AG10803 (cell line): ENCODE measurements around the gene RAMP1.

Experiments
- DNase-seq: peaks from one replicate; pipeline ENCODE4 v3.0.0; 2010; ENCODE audit warnings: low read depth
- H3K4me3 ChIP-seq: 2 replicates; pipeline ENCODE4 v1.5.1; 2011; ENCODE audit warnings: mild to moderate bottlenecking, low read length, control low read depth
- TF ChIP-seq, protein P1 (sequence below): conservative IDR thresholded peaks from 2 replicates; pipeline ENCODE4 v1.5.1; 2011; ENCODE audit warnings: mild to moderate bottlenecking, low read length, control low read depth, inconsistent platforms

The RAMP1 gene

DNA sequence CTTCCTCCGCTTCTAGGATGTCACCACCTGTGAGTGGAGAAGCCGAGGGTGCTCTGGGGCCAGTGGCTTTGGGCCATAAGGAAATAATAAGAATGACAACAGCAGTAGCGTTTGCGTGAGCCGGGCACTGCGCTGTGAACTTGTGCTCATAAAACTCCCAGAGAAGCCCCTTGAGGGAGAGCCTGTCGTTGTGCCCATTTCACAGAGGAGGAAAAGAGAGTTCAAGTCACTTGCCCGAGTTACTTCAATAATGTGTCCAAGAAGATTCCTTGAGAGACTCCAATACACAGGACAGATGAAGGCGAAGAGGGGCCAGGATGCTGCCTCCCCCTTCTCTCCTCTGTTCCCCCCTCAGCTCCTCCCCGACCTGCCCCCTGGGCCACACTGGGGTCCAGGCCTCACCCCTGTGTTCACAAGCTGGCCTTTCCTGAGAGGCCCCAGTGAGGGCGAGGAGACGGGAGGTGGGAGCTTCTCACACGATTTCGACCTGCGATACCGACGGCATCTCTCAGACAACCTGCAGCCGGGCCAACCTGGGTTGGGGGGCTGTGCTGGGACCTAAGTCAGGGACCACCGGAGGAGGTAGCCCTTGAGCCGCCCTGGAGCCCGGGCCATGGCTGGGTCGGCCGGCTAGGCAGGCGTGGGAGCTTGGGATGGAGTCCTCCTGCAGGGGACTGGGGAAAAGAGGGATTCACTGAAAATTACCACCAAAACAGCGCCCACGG, 53.9 kb downstream of the RAMP1 start:
- TF ChIP-seq, protein P1, sequence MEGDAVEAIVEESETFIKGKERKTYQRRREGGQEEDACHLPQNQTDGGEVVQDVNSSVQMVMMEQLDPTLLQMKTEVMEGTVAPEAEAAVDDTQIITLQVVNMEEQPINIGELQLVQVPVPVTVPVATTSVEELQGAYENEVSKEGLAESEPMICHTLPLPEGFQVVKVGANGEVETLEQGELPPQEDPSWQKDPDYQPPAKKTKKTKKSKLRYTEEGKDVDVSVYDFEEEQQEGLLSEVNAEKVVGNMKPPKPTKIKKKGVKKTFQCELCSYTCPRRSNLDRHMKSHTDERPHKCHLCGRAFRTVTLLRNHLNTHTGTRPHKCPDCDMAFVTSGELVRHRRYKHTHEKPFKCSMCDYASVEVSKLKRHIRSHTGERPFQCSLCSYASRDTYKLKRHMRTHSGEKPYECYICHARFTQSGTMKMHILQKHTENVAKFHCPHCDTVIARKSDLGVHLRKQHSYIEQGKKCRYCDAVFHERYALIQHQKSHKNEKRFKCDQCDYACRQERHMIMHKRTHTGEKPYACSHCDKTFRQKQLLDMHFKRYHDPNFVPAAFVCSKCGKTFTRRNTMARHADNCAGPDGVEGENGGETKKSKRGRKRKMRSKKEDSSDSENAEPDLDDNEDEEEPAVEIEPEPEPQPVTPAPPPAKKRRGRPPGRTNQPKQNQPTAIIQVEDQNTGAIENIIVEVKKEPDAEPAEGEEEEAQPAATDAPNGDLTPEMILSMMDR = no peak
- no peak overlapping the region for H3K4me3 ChIP-seq

DNA sequence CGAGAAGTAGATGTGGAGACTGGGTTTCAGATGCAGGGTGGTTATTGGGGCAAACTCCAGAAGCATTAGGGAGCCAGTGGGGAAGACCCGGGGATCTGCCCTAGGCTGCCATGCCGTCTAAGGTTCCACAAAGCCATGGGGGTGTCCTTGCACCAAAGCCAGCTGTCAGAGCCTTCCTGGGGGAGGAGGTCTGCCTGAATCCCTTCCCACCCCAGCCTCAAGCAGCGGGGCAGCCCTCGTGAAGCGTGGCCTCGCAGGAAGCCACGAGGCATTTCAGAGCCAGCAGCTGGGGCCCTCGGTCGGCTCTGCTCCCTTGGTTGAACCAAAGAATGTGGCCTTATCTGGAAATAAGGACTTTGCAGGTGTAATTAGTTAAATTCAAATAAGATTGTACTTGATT, 56.2 kb downstream of the RAMP1 start:
- no peak overlapping the region for H3K4me3 ChIP-seq
- no peak for DNase-seq
- TF ChIP-seq, protein P1 = no peak

More for the DNA sequence above, 53.9 kb downstream of the RAMP1 start:
- no peak for DNase-seq

DNA sequence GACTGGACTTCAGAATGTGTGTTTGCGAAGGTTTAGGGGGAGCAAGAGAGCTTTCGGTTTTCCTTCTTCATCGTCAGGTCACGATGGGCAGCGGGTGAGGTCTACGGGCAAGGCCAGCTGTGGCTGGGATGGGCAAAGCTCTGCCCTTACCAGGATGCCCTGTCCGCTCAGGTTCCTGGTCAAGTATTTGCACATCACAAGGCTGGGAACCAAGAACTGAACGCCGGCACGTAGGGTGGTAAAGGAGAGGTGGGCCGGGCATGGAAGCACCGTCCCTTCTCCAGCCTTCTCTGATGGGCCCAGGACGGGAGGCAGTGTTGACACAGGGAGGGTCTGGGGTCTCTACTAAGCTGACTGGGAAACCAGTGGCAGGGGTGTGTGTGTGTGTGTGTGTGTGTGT, 56.9 kb downstream of the RAMP1 start:
- TF ChIP-seq, protein P1 = no peak
- no peak overlapping the region for H3K4me3 ChIP-seq
- DNase-seq = no peak

DNA sequence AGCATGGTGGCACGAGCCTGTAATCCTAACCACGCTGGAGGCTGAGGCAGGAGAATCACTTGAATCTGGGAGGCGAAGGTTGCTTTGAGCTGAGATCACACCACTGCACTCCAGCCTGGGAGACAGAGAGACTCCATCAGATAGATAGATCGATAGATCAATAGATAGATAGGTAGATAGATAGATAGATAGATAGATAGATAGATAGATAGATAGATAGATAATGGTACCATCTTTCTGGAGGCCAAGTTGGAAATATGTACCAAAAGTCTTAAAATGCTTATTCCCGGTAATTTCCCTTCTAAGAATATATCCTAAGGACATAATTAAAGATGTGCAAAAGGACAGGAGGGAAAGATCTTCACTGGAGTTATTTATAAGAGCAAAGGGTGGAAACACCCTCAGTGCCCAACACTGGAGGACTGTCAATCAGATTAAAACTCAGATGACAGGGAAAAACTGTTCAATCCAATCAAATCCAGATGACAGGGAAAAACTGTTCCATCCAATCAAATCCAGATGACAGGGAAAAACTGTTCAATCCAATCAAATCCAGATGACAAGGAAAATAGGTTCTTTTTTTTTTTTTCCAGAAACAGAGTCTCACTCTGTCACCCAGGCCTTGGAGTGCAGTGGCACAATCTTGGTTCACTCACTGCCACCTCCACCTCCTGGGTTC, 58.4 kb downstream of the RAMP1 start:
- no peak overlapping the region for H3K4me3 ChIP-seq
- TF ChIP-seq, protein P1 = no peak
- no peak for DNase-seq

DNA sequence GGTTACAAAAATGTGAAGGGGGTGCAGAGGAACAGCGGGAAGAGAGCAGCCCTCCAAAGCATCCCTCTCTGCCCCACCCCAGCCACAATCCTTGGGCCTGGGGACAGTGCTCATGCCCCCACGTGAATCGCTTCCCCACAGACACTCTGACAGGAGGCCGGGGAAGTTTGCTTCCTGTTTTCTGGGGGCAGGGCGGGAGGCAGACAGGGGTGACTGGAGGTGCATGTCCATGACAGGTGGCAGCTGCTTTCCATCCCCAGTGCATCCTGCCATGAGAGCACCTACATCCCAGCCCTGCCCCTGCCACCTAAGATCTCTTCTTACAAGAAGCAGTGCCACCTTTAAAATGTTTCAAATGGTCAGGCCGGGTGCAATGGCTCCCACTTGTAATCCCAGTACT, 60.2 kb downstream of the RAMP1 start:
- TF ChIP-seq, protein P1 = no peak
- no peak overlapping the region for H3K4me3 ChIP-seq
- no peak for DNase-seq

DNA sequence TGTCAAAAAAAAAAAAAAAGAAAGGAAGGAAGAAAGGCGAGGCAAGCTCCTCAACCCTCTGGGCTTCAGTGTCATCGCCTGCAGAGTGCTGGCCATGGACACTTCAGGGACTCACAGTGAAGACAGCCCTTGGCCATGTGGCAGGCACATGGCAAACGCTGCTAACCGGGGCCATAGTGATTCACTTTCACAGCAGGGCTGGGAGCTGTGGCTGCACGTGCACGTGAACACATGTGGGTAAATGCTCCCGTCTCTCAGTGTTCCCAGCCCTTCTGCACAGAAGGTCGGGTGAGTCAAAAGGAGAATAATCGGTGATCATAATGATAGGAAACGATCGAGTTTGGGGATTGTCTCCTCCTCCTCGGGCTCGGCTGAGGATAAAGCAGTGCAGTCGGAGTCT, 61.2 kb downstream of the RAMP1 start:
- DNase-seq = peak; percentile 77

More for the DNA sequence above, 61.2 kb downstream of the RAMP1 start:
- no peak overlapping the region for H3K4me3 ChIP-seq
- TF ChIP-seq, protein P1 = no peak
